NCI-H2196 treated with DMSO at 0.1 percent for 48 hours (cell line): ENCODE results near the gene COL8A2.
"Not testable (repeated sequence)": the region's sequence is repeated elsewhere in the genome, so short reads cannot be mapped to it uniquely, and the experiment has no call there.

Experiments used
- DNase-seq: peaks from one replicate; lab custom pipeline; 2025; ENCODE audit not compliant: unreplicated experiment; lab: John Stamatoyannopoulos, UW

COL8A2 gene

GRCh38 chr1:36125129-36125991 lies at the start of gene COL8A2:
TSS of gene COL8A2 (minus strand) at chr1:36125222. CDS start at chr1:36100242, 24,980 bp downstream.
- DNase-seq: no peak

- DNase-seq: no peak
These were observed 49.7 kb upstream of the COL8A2 start for GRCh38 chr1:36174713-36175112.

DNA sequence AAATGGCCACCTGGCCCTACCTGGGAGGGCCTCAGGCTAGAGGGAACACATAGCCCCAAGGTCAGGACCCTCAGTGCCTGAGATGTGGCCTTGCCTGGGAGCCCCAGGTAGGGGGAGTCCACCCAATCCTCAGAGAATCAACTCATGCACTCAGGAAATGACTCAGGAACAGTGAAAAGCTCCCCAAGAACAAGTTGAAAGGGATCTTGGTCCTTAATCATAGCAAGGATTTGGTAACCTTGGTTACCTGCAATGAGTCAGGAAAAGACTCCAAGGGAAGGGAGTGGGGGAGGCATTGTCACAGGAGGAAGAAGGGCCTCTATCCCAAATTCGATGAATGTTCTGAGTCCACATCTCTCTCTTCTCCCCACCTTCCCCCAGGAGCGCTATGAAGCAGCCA lies 48.0 kb upstream of the COL8A2 start:
- no peak for DNase-seq

GRCh38 chr1:36172017-36172747 lies 47.2 kb upstream of the COL8A2 start:
- DNase-seq: no peak

DNA sequence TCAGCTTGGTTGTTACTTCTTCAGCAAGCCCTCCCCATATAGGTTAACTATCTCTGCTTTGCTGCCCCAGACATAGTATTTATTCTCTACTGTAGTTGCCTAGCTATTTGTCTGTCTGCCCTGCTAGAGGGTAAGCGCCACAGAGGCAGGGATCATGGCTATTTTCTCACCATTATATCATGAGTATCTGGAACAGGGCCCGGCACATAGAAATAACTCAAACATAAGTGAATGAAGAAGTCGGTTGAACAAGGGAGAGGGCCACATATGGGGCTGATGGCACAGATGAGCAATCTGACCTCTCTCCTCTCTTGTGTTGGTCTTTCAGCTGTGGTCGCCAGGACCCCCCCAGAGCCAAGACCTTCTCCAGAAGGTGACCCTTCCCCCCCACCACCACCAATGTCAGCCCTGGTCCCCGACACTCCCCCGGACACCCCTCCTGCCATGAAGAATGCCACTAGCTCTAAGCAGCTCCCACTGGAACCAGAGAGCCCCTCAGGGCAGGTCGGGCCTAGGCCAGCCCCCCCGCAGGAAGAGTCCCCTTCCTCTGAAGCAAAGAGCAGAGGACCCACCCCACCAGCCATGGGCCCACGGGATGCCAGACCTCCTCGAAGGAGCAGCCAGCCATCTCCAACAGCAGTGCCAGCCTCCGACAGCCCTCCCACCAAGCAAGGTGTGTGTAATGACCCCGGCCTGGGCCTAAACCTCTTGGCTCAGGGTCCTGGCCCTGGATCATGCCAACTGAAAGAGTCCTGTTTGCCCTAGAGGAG lies 45.8 kb upstream of the COL8A2 start:
- no peak for DNase-seq

DNA sequence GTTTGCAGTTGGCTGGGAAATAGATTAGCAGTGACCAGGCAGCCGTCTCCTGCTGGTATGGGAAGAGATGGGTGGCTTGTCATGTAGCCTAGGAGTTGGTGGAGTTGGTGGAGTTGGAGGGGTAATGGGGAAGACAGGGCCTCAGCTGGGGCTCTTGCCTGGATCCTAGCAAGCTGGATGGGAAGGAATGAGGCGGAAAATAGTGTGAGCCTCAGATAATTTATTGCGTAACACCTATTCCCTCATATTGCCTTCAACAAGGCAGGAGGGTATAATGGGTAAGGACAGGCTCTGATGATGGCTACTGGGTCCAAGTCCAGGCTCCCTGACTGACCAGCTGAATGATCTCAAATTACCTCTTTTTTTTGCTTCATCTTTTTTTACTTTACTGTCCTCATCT lies 43.5 kb upstream of the COL8A2 start:
- DNase-seq: no peak

DNA sequence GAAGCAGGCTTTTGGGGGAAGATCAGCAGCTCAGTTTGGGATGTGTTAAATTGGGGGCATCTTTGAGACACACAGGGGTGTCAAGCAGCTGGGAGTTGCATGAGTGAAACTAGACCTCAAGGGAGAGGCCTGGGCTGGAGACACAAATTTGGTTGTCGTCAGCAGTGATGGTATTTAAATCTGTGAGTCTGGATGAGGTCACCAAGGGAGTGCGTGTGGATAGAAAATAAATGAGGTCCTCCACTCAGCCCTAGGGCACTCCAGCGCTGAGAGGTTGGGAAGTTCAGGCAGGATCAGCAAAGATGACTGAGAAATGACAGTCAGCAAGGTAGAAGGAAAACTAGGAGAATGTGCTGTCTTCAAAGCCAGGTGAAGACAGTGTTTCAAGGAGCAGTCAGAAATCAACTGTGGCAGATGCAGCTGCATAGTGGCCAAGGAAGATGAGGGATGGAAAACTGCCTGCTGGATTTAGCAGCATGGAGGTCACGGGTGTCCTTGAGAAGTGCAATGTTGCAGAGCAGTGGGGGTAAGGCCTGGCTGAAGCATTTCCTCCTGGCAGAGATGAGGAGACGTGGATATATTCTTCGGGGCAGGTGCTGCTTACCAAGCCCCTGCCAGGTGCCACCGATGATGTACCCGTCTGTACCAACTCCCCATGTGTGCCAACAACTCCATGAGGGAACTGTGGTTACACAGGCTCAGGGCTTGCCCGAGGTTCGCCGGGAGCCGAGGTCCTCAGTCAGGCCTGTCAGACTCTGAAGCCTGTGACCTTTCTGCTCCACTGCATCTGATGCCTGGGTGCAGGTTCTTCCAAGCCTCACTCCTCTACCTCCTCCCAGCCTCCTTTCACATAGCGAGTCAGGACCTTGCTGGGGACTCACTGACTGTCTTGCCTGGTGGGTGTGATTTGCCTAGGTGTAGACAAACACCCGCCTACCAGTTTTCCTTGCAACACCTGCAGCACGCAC lies 42.2 kb upstream of the COL8A2 start:
- no peak for DNase-seq

- no peak for DNase-seq
These were observed 41.1 kb upstream of the COL8A2 start for GRCh38 chr1:36166136-36166535.

DNA sequence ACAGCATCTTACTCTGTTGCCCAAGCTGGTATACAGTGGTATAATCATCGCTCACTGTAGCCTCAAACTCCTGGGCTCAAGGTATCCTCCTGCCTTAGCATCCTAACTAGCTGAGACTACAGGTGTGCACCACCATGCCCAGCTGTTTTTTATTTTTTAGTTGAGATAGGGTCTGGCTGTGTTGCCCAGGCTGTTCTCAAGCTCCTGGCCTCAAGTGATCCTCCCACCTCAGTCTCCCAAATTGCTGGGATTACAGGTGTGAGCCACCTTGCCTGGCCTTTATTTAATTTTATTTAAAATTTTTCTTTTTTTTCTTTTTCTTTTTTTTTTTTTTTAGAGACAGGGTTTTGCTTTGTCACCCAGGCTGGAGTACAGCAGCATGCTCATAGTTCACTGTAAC lies 40.1 kb upstream of the COL8A2 start:
- DNase-seq: no peak

GRCh38 chr1:36164361-36164760 lies 39.3 kb upstream of the COL8A2 start:
- no peak for DNase-seq

- DNase-seq: no peak
These were observed 38.4 kb upstream of the COL8A2 start for GRCh38 chr1:36163426-36163825.

GRCh38 chr1:36162680-36163239 lies 37.7 kb upstream of the COL8A2 start:
- DNase-seq: no peak

DNA sequence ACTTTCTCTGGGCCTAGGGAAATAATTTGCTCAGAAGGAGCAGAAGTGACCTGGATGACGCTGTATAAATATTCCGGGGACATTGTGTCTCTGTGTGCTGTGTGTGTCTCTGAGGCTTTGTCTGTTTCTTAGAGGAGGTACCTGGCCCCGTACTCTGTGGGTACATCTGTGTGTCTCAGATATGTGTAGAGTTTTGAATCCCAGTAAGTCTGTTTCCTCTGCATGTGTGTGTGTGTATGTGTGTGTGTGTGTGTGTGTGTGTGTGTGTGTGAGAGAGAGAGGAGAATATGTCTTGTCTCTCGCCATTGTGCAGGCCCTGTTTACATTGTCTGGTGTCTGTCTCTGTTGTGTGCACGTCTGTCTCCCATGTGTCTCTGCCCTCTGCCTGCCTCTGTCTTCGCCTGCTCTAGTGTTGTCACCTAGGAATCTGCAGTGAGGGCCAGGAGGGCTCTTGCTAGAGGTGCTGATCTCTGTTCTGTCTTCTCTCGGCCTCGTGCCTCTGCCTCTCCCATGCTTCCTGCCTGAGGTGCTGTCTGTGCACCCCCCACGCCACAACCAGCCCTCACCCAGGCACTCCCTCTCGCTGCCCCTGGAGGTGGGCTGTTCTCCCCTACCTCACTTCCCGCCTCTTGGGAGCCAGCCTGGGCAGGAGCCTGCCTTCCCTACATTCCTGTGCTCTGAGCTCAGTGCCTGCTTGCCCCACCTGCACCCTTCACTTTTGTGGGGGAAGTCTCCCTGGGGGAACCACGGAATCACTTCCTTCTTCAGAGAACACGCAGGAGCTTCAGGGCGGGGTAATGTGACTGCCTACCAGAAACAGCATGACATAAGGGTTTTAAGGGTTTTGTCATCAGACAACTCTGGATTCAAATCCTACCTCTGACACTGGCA lies 36.9 kb upstream of the COL8A2 start:
- DNase-seq: no peak

DNA sequence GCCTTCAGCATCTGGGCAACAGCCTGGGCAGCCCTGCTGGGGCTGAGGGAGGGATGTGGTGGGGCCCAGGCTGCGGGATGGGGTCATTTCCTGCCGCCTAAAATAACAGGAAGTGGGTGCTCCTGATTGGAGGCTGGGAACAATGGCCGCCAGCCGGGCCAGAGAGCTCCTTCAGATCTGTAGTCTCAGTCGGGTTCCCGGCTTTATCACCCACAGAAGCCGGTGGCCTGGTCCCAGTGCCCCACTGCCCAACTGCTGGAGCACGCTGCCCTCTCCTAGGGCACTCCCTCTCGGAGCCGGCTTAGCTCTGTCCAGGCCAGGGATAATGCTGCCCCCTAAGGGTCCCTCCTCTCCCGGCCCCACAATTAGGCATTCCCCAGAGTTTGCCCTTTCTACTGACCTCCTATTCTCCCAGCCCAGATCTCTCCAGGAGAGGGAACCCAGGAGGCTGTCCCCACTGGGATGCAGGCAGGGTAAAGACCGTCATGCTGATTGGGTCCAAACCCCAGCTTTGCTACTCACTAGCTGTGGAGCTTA lies 36.0 kb upstream of the COL8A2 start:
- DNase-seq: no peak

GRCh38 chr1:36160388-36160948 lies 35.4 kb upstream of the COL8A2 start:
- DNase-seq: no peak

GRCh38 chr1:36159614-36160387 lies 34.8 kb upstream of the COL8A2 start:
- DNase-seq: no peak

- DNase-seq: not testable (repeated sequence)
These were observed 33.8 kb upstream of the COL8A2 start for GRCh38 chr1:36158827-36159252.
